ENCODE measurements around the gene SRMS. TPM values are rescaled to one million over a fixed set of nuclear protein-coding genes. Genes with fewer than 3 reads are reported as not detected.

The SRMS gene
- polyA plus RNA-seq, 1 experiment, result not detected

GRCh38 chr20:63589261-63590217, 42.0 kb upstream of the SRMS start:
- no peaks in the 10 kb centered on the region; the same call in 1 of the 2 replicates for H3K9me3 ChIP-seq (ENCODE audit: control insufficient read depth, insufficient read depth, low read length)
- DNase-seq (ENCODE audit: low read depth, low spot score), result no peak
- POLR2A ChIA-PET, result no interaction called here
- H3K27ac ChIP-seq (ENCODE audit: low read depth, low read length), result no peak overlapping the region
- no peak overlapping the region for H3K4me3 ChIP-seq (ENCODE audit: low read depth, low read length)
- H3K27me3 ChIP-seq (ENCODE audit: control insufficient read depth, insufficient read depth, low read length), result no peaks in the 10 kb centered on the region
- TF ChIP-seq, protein P1, sequence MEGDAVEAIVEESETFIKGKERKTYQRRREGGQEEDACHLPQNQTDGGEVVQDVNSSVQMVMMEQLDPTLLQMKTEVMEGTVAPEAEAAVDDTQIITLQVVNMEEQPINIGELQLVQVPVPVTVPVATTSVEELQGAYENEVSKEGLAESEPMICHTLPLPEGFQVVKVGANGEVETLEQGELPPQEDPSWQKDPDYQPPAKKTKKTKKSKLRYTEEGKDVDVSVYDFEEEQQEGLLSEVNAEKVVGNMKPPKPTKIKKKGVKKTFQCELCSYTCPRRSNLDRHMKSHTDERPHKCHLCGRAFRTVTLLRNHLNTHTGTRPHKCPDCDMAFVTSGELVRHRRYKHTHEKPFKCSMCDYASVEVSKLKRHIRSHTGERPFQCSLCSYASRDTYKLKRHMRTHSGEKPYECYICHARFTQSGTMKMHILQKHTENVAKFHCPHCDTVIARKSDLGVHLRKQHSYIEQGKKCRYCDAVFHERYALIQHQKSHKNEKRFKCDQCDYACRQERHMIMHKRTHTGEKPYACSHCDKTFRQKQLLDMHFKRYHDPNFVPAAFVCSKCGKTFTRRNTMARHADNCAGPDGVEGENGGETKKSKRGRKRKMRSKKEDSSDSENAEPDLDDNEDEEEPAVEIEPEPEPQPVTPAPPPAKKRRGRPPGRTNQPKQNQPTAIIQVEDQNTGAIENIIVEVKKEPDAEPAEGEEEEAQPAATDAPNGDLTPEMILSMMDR (IDR thresholded peaks at IDR 0.05; ENCODE audit: low read depth, low read length), result no peak
- CTCF ChIA-PET, result no interaction called here

DNA sequence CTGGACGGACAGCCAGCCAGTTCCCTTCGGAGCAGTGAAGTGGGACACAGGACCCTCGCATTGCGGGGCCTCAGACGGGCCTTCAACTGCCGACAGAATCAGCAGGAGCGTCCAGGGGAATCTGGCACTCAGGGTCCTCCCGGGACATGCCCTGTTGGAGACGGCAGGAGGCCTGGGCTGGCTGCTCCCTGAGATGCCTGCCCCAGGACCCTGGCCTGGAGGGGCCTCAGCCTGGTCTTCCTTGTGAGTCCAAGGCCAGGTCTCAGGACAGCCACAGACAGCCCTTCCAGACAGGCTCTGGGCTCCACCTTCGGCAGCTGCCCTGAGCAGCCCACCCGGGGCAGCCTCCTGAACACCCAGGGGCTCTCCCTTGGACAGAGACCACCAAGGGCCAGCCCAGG, 41.1 kb upstream of the SRMS start:
- H3K4me3 ChIP-seq (ENCODE audit: low read depth, low read length), result no peak overlapping the region
- POLR2A ChIA-PET, result no interaction called here

DNA sequence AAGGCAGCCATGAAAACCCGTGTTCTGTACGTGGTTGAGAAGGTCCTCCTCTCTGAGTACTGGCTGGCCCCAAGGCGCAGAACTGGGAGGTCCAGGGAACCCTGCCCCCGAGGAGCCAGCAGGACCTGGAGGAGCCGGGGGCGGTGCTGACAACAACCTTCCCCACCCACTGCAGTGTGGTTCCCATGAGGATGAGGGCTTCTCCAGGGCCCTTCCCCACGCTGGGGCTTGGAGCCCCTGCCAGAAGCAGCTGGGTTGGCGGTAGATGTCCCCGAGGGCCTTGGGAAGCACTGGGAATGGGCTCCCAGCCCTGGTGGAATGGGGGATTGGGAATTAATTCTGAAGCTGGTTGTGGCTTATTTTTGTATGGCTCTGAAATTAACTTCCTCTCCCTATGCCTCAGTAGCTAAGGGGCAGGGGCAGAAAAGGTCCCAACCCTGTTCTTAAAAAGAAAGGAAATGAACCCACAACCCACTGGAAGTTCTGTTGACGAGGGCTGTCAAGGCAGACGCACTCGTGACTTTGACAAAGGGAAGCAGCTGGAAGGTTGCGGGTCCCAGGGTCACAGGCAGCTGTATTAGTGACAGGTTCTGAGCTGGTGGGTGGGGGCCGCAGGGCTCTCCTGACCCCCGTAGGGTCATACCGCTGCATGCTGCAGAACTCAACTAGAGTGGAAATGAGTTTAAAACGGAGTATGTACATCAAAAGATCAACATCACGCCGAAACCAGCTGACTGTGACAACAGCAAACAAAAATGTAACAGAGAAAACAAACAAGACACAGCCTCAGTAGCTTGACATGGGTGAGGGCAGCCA, 40.4 kb upstream of the SRMS start:
- TF ChIP-seq, protein P1 (IDR thresholded peaks at IDR 0.05; ENCODE audit: low read depth, low read length), result no peak
- no peak overlapping the region for H3K27ac ChIP-seq (ENCODE audit: low read depth, low read length)
- DNase-seq (ENCODE audit: low read depth, low spot score), result no peak
- POLR2A ChIA-PET, result interaction anchor here (0.6 kb wide), 1 partner anchor 59 kb away, joined by 3 read pairs; no protein-coding TSS in a partner anchor
- H3K9me3 ChIP-seq (ENCODE audit: control insufficient read depth, insufficient read depth, low read length), result no peaks in the 10 kb centered on the region; the same call in 1 of the 2 replicates
- CTCF ChIA-PET, result interaction anchor here (0.6 kb wide), 1 partner anchor 204 kb away, joined by 4 read pairs; no protein-coding TSS in a partner anchor
- no peak overlapping the region for H3K4me3 ChIP-seq (ENCODE audit: low read depth, low read length)
- no peaks in the 10 kb centered on the region for H3K27me3 ChIP-seq (ENCODE audit: control insufficient read depth, insufficient read depth, low read length)

More for the DNA sequence above, 41.1 kb upstream of the SRMS start:
- Histone ChIP-seq H3K27me3 (ENCODE audit: control insufficient read depth, insufficient read depth, low read length) (no peaks in the 10 kb centered on the region), H3K27ac (ENCODE audit: low read depth, low read length) (no peak overlapping the region), H3K9me3 (ENCODE audit: control insufficient read depth, insufficient read depth, low read length) (no peaks in the 10 kb centered on the region; the same call in 1 of the 2 replicates)
- DNase-seq (ENCODE audit: low read depth, low spot score), result no peak
- TF ChIP-seq, protein P1 (IDR thresholded peaks at IDR 0.05; ENCODE audit: low read depth, low read length), result no peak
- CTCF ChIA-PET, result interaction anchor here (0.6 kb wide), 1 partner anchor 203 kb away, joined by 4 read pairs; no protein-coding TSS in a partner anchor

GRCh38 chr20:63587256-63587655, 39.7 kb upstream of the SRMS start:
- TF ChIP-seq, protein P1 (IDR thresholded peaks at IDR 0.05; ENCODE audit: low read depth, low read length), result no peak
- Histone ChIP-seq H3K27me3 (ENCODE audit: control insufficient read depth, insufficient read depth, low read length) (no peaks in the 10 kb centered on the region), H3K9me3 (ENCODE audit: control insufficient read depth, insufficient read depth, low read length) (no peaks in the 10 kb centered on the region; the same call in 1 of the 2 replicates), H3K27ac (ENCODE audit: low read depth, low read length) (no peak overlapping the region), H3K4me3 (ENCODE audit: low read depth, low read length) (no peak overlapping the region)
- no peak for DNase-seq (ENCODE audit: low read depth, low spot score)
- CTCF ChIA-PET, result no interaction called here
- POLR2A ChIA-PET, result no interaction called here

All from AG04450 (cell line).